Gastrocnemius medialis (tissue), 4 donors: ENCODE measurements around the gene HES1. TPM values are rescaled to one million over a fixed set of nuclear protein-coding genes. Genes with fewer than 3 reads are reported as not detected.

Experiments used
- ATAC-seq, 2 donors: fragments of 150-250 bp; one replicate each; pipeline ENCODE4 v1.9.1; 2016
- DNase-seq, 2 donors: peaks; one replicate each; pipeline ENCODE4 v3.0.0-alpha.2; 2019
- H3K27ac ChIP-seq, 4 donors: fragments of 200-600 bp; sonication (generic); 1 replicate in 1 of 4; 2 replicates in 3 of 4; pipeline ENCODE4 v1.5.1; 2016 to 2018; ENCODE audit warnings: mild to moderate bottlenecking in 2 of 4, moderate library complexity in 1 of 4
- H3K27me3 ChIP-seq, 3 donors: fragments of 200-600 bp; sonication (generic) in 2 of 3; 1 replicate in 1 of 3; 2 replicates in 2 of 3; pipeline versions ENCODE4 v1.5.1 to v1.6.0; 2016 to 2019; ENCODE audit warnings: mild to moderate bottlenecking in 1 of 3, moderate library complexity in 1 of 3
- H3K36me3 ChIP-seq, 2 donors: fragments of 200-600 bp; sonication (generic) in 1 of 2; one replicate each; pipeline ENCODE4 v1.5.1; 2017 to 2018
- H3K4me1 ChIP-seq, 2 donors: fragments of 200-600 bp; sonication (generic) in 1 of 2; one replicate each; pipeline ENCODE4 v1.5.1; 2016 to 2017; ENCODE audit warnings: mild to moderate bottlenecking in 2 of 2
- H3K4me3 ChIP-seq, 4 donors: fragments of 200-600 bp; sonication (generic) in 3 of 4; 1 replicate in 1 of 4; 2 replicates in 3 of 4; pipeline ENCODE4 v1.5.1; 2016 to 2019; ENCODE audit warnings: mild to moderate bottlenecking in 2 of 4
- H3K9me3 ChIP-seq, 3 donors: fragments of 200-600 bp; sonication (generic) in 2 of 3; 1 replicate in 1 of 3; 2 replicates in 2 of 3; pipeline ENCODE4 v1.5.1; 2016 to 2019
- POLR2A ChIP-seq, 2 donors: fragments of 450-650 bp; IDR thresholded peaks; one replicate each; pipeline ENCODE4 v1.6.1; 2017; ENCODE audit warnings: antibody characterized with exemption in 2 of 2, mild to moderate bottlenecking in 2 of 2, moderate library complexity in 2 of 2
- in situ Hi-C, 4 donors: fragments of 200-750 bp; cut with MboI; loops; one replicate each; pipeline versions ENCODE4 v1.15.0 to v1.8.0; 2017; ENCODE audit warnings: low sequenced_read_pairs in 4 of 4
- intact Hi-C: fragments of 100-400 bp; cut with DNase I; formaldehyde crosslinking; loops from one replicate; pipeline ENCODE4 v1.15.1; 2023; ENCODE audit warnings: low total_unique reads
- total RNA-seq, 4 donors: library from RNA; depleted of rRNA; stranded (reverse); fragments of >200 nt; gene quantifications; one replicate each; pipeline versions ENCODE4 v1.1.0 to v1.2.3, GENCODE V29; 2016
- TF ChIP-seq, protein P1 (sequence below), 5 experiments: fragments of 450-650 bp in 3 of 5; fragments of 200-600 bp in 2 of 5; sonication (generic) in 2 of 5; IDR thresholded peaks in 4 of 5; conservative IDR thresholded peaks in 1 of 5; 1 replicate in 4 of 5; 2 replicates in 1 of 5; pipeline ENCODE4 v1.5.1; 2016 to 2019; ENCODE audit warnings: antibody characterized with exemption in 5 of 5, mild to moderate bottlenecking in 3 of 5, moderate library complexity in 3 of 5

The HES1 gene
- total RNA-seq, 4 donors from 2014 or later: 9.7 to 38.3 (median 27.8) TPM

- peak overlapping the region; percentile 38 to 59 (median 50) for H3K4me3 ChIP-seq
- H3K27me3 ChIP-seq: no peaks in the 10 kb centered on the region
- peak overlapping the region; percentile 94 to 100 (median 98) for H3K27ac ChIP-seq
- ATAC-seq (peak; percentile 57 to 61), DNase-seq (peak; percentile 84 to 94)
- no peaks in the 10 kb centered on the region for H3K36me3 ChIP-seq
- peaks cover 36 to 50% of the 10 kb centered on the region in 2 donors for H3K4me1 ChIP-seq
- no peaks in the 10 kb centered on the region for H3K9me3 ChIP-seq
- TF ChIP-seq POLR2A (IDR thresholded peaks at IDR 0.05): peak; percentile 43 to 70
- TF ChIP-seq, protein P1, sequence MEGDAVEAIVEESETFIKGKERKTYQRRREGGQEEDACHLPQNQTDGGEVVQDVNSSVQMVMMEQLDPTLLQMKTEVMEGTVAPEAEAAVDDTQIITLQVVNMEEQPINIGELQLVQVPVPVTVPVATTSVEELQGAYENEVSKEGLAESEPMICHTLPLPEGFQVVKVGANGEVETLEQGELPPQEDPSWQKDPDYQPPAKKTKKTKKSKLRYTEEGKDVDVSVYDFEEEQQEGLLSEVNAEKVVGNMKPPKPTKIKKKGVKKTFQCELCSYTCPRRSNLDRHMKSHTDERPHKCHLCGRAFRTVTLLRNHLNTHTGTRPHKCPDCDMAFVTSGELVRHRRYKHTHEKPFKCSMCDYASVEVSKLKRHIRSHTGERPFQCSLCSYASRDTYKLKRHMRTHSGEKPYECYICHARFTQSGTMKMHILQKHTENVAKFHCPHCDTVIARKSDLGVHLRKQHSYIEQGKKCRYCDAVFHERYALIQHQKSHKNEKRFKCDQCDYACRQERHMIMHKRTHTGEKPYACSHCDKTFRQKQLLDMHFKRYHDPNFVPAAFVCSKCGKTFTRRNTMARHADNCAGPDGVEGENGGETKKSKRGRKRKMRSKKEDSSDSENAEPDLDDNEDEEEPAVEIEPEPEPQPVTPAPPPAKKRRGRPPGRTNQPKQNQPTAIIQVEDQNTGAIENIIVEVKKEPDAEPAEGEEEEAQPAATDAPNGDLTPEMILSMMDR (IDR thresholded peaks at IDR 0.05 in 4 of 5, conservative IDR thresholded peaks at IDR 0.05 in 1 of 5): peak in 1 of 5 experiments; percentile 18
- intact Hi-C loops (loop anchor here (1.0 kb wide), 1 partner anchor 130 kb away; no protein-coding TSS in a partner anchor), in situ Hi-C loops (loop anchor here (10.0 to 25.0 kb wide), 4 partner anchors 123 to 173 kb away; no protein-coding TSS in a partner anchor)
These were observed 5.6 kb downstream of the HES1 start for GRCh38 chr3:194141415-194142155.

DNA sequence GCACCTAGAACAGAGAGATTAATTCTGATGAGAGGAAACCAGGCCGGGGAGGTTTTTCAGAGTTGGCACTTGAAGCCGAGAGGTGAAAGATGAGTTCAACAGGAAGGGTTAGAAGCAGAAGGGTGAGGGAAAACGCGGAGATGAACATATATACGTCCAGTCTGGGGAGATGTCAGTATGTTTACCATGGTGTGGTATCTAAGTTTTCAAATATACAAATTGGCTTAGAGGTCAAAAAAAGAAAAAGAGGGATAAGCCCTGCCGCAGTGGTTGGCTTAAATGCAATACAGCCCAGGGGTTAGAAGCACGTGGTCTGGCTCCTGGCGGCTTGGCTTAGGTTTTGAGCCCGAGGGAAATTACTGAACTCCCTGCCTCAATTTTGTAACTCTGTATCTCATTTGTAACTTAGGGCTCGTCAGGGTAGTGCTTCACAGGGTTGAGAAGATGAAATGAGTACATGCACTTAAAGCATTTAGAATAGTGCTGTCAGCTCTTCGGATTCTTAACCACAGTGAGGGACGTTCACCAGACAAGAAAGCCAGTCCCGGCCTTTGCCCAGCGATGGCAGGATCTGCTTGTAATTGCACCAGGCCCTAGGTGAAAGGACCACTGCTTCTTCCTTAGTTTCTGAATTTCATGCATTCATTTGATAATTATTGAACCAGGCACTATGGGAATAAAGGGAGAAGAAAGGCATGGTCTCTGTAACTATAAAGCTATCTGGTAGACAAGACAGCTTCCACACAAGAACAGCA is 6.4 kb downstream of the HES1 start:
- intact Hi-C loops (no loop called here), in situ Hi-C loops (loop anchor here (10.0 to 25.0 kb wide), 4 partner anchors 122 to 172 kb away; no protein-coding TSS in a partner anchor)
- DNase-seq (peak; percentile 50 to 68), ATAC-seq (peak; percentile 35 to 45)
- H3K27me3 ChIP-seq: no peaks in the 10 kb centered on the region
- TF ChIP-seq, protein P1 (IDR thresholded peaks at IDR 0.05 in 4 of 5, conservative IDR thresholded peaks at IDR 0.05 in 1 of 5): no peak
- TF ChIP-seq POLR2A (IDR thresholded peaks at IDR 0.05): no peak
- no peaks in the 10 kb centered on the region for H3K36me3 ChIP-seq
- peaks cover 36 to 50% of the 10 kb centered on the region in 2 donors for H3K4me1 ChIP-seq
- peak overlapping the region; percentile 94 to 100 (median 98) for H3K27ac ChIP-seq
- H3K9me3 ChIP-seq: no peaks in the 10 kb centered on the region
- peak overlapping the region; percentile 38 to 59 (median 50) for H3K4me3 ChIP-seq

GRCh38 chr3:194145702-194146101 is 9.8 kb downstream of the HES1 start:
- DNase-seq: no peak
- no peaks in the 10 kb centered on the region for H3K27me3 ChIP-seq
- no peak overlapping the region for H3K4me3 ChIP-seq
- no peaks in the 10 kb centered on the region for H3K9me3 ChIP-seq
- ATAC-seq: no peak
- no peak for TF ChIP-seq POLR2A (IDR thresholded peaks at IDR 0.05)
- TF ChIP-seq, protein P1 (IDR thresholded peaks at IDR 0.05 in 4 of 5, conservative IDR thresholded peaks at IDR 0.05 in 1 of 5): no peak
- no peaks in the 10 kb centered on the region for H3K36me3 ChIP-seq
- no peak overlapping the region for H3K27ac ChIP-seq
- H3K4me1 ChIP-seq: peaks cover 21 to 25% of the 10 kb centered on the region in 2 donors
- intact Hi-C loops (no loop called here), in situ Hi-C loops (loop anchor here (10.0 to 25.0 kb wide), 4 partner anchors 119 to 169 kb away; no protein-coding TSS in a partner anchor)

DNA sequence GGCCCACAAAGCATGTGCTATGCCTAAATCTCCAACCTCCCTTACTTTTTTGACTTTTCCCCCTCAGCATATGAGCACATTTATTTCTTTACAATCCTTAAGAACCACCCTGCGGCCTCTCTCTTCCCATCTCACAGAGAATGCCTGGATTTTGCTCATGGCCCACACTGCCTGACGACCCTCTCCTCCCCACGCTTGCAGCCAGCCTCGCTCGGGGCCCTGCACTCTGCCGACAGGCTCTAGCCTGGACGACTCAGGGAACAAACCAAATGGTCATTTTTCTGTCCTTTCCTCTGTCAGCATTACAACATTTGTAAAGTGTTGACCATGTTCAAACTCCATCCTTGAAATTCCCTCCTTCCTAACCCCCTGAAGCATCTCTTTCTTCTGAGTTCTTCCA is 11.7 kb downstream of the HES1 start:
- Histone ChIP-seq H3K4me1 (peaks cover 10 to 12% of the 10 kb centered on the region in 2 donors), H3K36me3 (no peaks in the 10 kb centered on the region), H3K27me3 (no peaks in the 10 kb centered on the region), H3K27ac (no peak overlapping the region), H3K9me3 (no peaks in the 10 kb centered on the region), H3K4me3 (no peak overlapping the region)
- intact Hi-C loops (no loop called here), in situ Hi-C loops (loop anchor here (10.0 to 25.0 kb wide), 4 partner anchors 117 to 167 kb away; no protein-coding TSS in a partner anchor)
- TF ChIP-seq, protein P1 (IDR thresholded peaks at IDR 0.05 in 4 of 5, conservative IDR thresholded peaks at IDR 0.05 in 1 of 5): no peak
- no peak for TF ChIP-seq POLR2A (IDR thresholded peaks at IDR 0.05)
- ATAC-seq: no peak
- no peak for DNase-seq
